HepG2 (cell line): Measurements from ENCODE around the gene TRIM2. TPM values are rescaled to one million over a fixed set of nuclear protein-coding genes. Genes with fewer than 3 reads are reported as not detected.
A peak's percentile ranks its signal among the peaks of the same experiment; 100 is the strongest.

Experiments
- ARID2 ChIP-seq: sonication (generic); formaldehyde crosslinking; IDR thresholded peaks from 2 replicates; pipeline ENCODE4 v1.8.1; 2022; ENCODE audit warnings: mild to moderate bottlenecking, missing genetic modification reagents, borderline replicate concordance
- CHD2 ChIP-seq: IDR thresholded peaks from 2 replicates; pipeline ENCODE4 v1.6.1; 2011; ENCODE audit warnings: low read depth, low read length, improper control_type of control experiment
- ELF3 ChIP-seq: IDR thresholded peaks from 2 replicates; pipeline ENCODE4 v1.6.1; 2016; ENCODE audit warnings: missing genetic modification reagents, missing compliant biosample characterization
- HMG20B ChIP-seq: conservative IDR thresholded peaks from 2 replicates; pipeline ENCODE4 v1.6.1; 2016; ENCODE audit warnings: missing genetic modification reagents, missing compliant biosample characterization
- MEF2D ChIP-seq: sonication (generic); formaldehyde crosslinking; IDR thresholded peaks from 2 replicates; pipeline ENCODE4 v1.5.1; 2020; ENCODE audit warnings: mild to moderate bottlenecking, missing genetic modification reagents
- NFE2 ChIP-seq: sonication (generic); formaldehyde crosslinking; IDR thresholded peaks from 2 replicates; pipeline ENCODE4 v1.4.0; 2020; ENCODE audit warnings: missing genetic modification reagents
- RAD51 ChIP-seq: fragments of 450-650 bp; IDR thresholded peaks from 2 replicates; pipeline ENCODE4 v1.6.1; 2016; ENCODE audit warnings: borderline replicate concordance
- SRF ChIP-seq: IDR thresholded peaks from 2 replicates; pipeline ENCODE4 v1.6.1; 2011; ENCODE audit warnings: mild to moderate bottlenecking, low read depth, low read length, moderate library complexity
- ZKSCAN5 ChIP-seq: sonication (generic); formaldehyde crosslinking; IDR thresholded peaks from 2 replicates; pipeline ENCODE4 v1.5.1; 2020; ENCODE audit warnings: mild to moderate bottlenecking, missing genetic modification reagents
- ZNF318 ChIP-seq: sonication (generic); formaldehyde crosslinking; IDR thresholded peaks from 2 replicates; pipeline ENCODE4 v1.4.0; 2020; ENCODE audit warnings: mild to moderate bottlenecking, missing genetic modification reagents
- ZNF619 ChIP-seq: sonication (generic); formaldehyde crosslinking; IDR thresholded peaks from 2 replicates; pipeline ENCODE4 v1.4.0; 2020; ENCODE audit warnings: mild to moderate bottlenecking, missing genetic modification reagents
- ZNF646 ChIP-seq: sonication (generic); formaldehyde crosslinking; IDR thresholded peaks from 2 replicates; pipeline ENCODE4 v1.9.0; 2021; ENCODE audit warnings: mild to moderate bottlenecking, missing genetic modification reagents
- polyA plus RNA-seq, 8 experiments: library from polyadenylated mRNA; depleted of rRNA in 3 of 8; stranded (reverse) in 7 of 8; unstranded in 1 of 8; fragments of >200 nt; fragmentation: Illumina TruSeq in 4 of 8; extraction: Trizol in 4 of 8; gene quantifications; 2 replicates each; pipeline versions ENCODE4 v1.2.1 to v1.2.3, GENCODE V29; 2011 to 2016; ENCODE audit warnings: low read depth in 4 of 8, missing spikeins in 1 of 8, mixed read lengths in 1 of 8; ENCODE audit not compliant: insufficient read depth in 1 of 8
- total RNA-seq, 5 experiments: library from RNA; depleted of rRNA; stranded (reverse); fragments of >200 nt; fragmentation: Illumina TruSeq; extraction: Trizol; gene quantifications; 2 replicates each; pipeline ENCODE4 v1.2.3, GENCODE V29; 2016; ENCODE audit warnings: low read depth in 1 of 5
- TF ChIP-seq, protein P1 (sequence below): sonication (generic); formaldehyde crosslinking; IDR thresholded peaks from 2 replicates; pipeline ENCODE4 v1.4.0; 2020; ENCODE audit warnings: low read depth, mild to moderate bottlenecking, missing genetic modification reagents

TRIM2 gene
- total and polyA plus RNA-seq, 2 of the 13 experiments (the other 11 are each of a cell fraction or from before 2014, with no cell fraction given): 2.1 to 4.2 TPM

GRCh38 chr4:153344131-153345011, 140.1 kb downstream of the TRIM2 start, which contains the start of gene MND1 (continued):
- 0 out of 2 replicates have a peak, but pooled peaks have one; percentile 40 for TF ChIP-seq ZNF318
- TF ChIP-seq CHD2: no peak
- 0 out of 2 replicates have a peak, but pooled peaks have one; percentile 29 for TF ChIP-seq ZNF646 (CRISPR knock-in tag)
- no peak for TF ChIP-seq SRF
- TF ChIP-seq RAD51: no peak
- no peak for TF ChIP-seq ZKSCAN5 (CRISPR knock-in tag)
- TF ChIP-seq ZNF619 (CRISPR knock-in tag): 0 out of 2 replicates have a peak, but pooled peaks have one; percentile 23
- TF ChIP-seq MEF2D (CRISPR knock-in tag): no peak
- TF ChIP-seq ARID2 (CRISPR knock-in tag): peak; percentile 10; the same call in 1 of the 2 replicates
- no peak for TF ChIP-seq HMG20B (CRISPR knock-in tag)
- 0 out of 2 replicates have a peak, but pooled peaks have one; percentile 10 for TF ChIP-seq ELF3 (CRISPR knock-in tag)
- TF ChIP-seq, protein P1, sequence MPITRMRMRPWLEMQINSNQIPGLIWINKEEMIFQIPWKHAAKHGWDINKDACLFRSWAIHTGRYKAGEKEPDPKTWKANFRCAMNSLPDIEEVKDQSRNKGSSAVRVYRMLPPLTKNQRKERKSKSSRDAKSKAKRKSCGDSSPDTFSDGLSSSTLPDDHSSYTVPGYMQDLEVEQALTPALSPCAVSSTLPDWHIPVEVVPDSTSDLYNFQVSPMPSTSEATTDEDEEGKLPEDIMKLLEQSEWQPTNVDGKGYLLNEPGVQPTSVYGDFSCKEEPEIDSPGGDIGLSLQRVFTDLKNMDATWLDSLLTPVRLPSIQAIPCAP: no peak
- TF ChIP-seq NFE2 (CRISPR knock-in tag): no peak
